Activated effector memory CD4-positive, alpha-beta T cell treated with anti-CD3 and anti-CD28 coated beads, Interleukin-2, amount 50 U/mL, for 16 hours (primary cell): Measurements from ENCODE around the gene RAP2A.

Source experiments
- DNase-seq: peaks from one replicate; pipeline ENCODE4 v3.0.0-alpha.2; 2020

The RAP2A gene

DNA sequence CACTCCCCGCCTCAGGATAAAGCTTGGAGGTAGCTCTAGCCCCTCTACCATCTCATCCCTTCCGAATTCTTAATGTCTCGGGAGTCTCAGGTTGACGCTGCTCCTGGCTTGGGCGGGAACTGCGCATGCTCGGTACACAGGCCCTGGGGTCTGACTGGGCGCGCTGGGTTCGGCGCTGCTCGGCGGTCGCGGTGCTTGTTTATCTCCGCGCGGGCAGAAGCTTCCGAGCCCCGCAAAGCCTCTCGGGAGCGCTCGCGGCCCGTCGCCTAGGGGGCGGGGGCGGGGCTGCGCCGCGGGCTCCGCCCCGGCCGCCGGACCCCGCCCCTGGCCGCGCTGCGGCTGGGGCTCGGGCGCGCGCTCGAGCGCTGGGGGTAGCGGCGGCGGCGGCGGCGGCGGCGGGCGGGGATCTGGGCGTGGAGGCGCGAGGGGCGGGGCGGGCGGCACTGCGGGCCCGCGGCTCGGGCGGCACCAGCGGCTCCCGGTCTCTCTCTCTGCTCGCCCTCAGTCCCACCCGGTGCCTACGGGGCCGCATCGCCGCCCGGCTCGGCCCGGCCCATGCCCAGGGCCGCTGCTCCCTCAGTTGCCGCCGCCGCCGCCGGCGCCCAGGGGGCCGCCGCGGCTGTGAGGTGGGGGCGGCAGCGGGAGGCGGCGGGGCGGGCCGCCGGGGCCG lies at the start of gene RAP2A:
TSS of gene RAP2A (plus strand) at position 443 of the 670 bp plus-strand sequence. CDS start 302 bp downstream, outside the sequence.
- peak; percentile 96 for DNase-seq

DNA sequence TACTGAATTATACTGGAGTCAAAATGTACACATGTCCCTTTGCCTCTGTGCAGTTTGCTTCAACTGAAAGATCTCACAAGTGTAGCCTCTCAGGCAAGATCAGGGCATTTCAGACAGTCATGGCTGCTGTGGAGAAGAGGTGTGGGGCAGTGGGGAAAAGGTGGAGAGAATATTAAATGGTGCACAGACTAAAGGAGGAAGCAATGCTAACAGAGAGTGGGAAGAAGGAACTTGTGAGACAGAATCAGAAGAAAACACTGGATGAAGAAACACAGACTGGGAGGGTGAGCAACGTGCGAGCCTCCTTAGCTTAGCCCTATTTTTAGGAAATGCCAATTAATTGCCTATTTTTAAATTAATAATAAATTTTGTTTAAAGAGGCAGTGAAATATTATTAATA lies 49.6 kb upstream of the RAP2A start:
- DNase-seq = no peak

DNA sequence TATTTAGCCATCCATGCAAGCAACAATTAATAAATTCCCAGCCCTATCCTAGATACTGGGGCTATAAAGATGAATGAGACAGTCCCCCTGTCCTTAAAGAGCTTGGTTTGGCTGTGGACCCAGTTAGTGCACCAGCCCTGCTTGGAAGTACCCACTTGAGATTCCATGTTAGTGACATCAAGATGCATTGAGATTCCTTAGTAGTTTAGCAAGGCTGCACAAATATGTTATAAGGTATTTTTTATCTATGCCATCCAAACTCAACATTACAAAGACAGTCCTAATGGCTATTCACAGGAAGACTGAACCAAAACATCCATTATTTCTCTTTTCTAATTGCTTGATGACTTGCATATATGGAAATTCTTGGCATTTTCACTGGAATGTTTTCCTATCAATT lies 48.8 kb upstream of the RAP2A start:
- no peak for DNase-seq

DNA sequence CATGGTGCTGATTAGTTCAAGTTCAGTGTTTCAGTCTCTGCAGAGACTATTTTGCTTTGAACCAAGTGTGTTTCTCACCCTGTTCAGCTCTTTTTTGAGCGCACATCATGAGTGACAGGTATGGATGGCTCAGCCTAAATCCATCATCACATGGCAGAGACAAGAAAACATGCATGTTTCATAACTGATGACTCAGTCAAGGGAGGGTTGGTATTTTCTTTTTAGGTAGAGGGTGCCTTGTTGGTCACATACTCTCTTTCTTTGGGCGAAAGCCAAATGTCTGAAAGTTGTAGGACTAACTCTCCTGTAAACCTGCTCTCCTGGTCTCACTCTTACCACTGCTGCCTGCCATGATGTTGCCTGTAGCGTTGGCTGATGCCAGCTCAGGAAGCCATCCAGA lies 48.1 kb upstream of the RAP2A start:
- no peak for DNase-seq

GRCh38 chr13:97386801-97387484 lies 47.0 kb upstream of the RAP2A start:
- DNase-seq = no peak

- no peak for DNase-seq
Measured at GRCh38 chr13:97387485-97387839, 46.5 kb upstream of the RAP2A start.

GRCh38 chr13:97387890-97388289 lies 46.1 kb upstream of the RAP2A start:
- DNase-seq = no peak

- DNase-seq = no peak
Measured at GRCh38 chr13:97388373-97388772, 45.6 kb upstream of the RAP2A start.

DNA sequence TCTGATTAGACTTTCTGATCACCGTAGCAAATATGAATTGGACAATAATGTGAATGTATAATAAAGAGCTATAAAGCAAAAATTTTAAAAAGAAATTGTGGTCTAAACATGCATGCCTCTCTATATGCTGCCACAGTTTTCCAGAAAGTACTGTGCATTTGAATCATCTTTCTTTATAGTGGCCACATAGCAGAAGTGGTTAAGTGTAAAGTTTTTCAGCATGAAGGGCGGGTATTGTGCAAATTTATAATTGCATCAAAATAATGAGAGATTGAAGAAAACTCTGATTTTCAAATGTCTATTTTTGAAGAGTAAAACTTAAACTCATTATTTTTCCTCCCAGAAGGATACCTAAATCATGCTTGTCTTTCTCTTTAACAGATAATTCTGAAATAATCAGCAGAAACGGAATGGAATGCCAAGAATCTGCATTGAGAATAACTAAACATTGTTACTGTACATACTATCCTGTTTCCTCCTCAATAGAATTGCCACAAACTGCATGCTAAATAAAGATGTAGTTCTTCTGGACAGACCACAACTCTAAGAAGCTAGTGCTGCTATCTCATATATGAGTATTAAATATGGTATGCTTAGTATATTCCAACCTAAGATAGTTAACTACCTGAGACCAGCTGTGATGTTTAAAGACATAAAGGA lies 42.9 kb upstream of the RAP2A start:
- DNase-seq = no peak

DNA sequence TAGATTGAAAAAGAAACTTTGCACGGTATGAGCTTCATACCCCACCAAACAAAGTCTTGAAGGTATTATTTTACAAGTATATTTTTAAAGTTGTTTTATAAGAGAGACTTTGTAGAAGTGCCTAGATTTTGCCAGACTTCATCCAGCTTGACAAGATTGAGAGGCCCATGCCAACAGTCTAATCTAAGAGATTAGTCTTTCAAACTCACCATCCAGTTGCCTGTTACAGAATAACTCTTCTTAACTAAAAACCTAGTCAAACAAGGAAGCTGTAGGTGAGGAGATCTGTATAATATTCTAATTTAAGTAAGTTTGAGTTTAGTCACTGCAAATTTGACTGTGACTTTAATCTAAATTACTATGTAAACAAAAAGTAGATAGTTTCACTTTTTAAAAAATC lies 41.9 kb upstream of the RAP2A start:
- no peak for DNase-seq

GRCh38 chr13:97394542-97394941 lies 39.4 kb upstream of the RAP2A start:
- no peak for DNase-seq

DNA sequence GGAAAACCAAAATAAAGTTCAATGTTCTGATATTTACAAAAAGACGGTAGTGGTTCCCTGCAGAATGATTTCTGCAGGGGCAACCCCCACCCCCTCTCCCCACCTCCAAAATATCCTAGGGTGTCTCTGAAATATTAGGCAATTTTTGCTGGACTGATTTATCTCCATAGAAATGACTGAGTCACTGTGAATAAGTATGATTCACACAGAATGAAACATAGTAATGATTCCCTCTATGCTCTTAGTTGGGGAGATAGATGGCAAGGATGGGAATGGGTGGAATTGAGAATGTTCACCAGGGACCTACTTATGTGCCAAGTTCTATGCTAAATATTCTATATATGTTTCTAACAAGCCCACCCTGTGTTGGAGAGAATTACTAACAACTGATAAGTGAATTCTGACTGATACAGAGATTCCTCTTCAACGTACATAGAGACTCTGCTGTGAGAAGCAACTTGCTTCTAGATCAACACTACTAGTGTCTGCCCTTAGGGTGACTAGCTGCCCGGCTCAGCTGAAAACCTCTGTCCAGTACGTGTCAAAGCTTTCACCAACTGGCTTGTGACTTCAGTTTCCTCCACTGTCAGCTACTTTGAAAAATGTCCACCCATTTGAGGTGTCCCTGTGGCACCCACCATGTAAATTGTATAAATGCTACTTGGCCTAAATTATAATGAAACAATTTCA lies 38.4 kb upstream of the RAP2A start:
- no peak for DNase-seq

- no peak for DNase-seq
Measured at GRCh38 chr13:97397267-97397666, 36.7 kb upstream of the RAP2A start.

DNA sequence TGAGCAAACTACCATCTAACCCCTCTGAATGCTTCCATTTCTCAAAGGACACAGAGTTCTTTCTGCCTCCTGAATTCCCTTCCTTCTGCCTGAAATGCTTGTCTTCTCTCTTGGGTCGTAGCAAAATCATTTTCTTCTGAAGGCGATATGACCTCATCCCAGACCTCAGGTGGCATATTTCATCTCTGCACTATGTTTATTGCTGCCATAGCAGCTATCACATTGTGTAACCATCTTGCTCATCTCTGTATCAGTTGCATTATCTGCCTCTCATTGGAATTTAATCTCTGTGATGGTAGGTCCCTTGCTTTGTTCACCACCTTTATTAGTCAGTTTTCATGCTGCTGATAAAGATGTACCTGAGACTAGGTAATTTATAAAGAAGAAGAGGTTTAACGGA lies 32.5 kb upstream of the RAP2A start:
- no peak for DNase-seq

DNA sequence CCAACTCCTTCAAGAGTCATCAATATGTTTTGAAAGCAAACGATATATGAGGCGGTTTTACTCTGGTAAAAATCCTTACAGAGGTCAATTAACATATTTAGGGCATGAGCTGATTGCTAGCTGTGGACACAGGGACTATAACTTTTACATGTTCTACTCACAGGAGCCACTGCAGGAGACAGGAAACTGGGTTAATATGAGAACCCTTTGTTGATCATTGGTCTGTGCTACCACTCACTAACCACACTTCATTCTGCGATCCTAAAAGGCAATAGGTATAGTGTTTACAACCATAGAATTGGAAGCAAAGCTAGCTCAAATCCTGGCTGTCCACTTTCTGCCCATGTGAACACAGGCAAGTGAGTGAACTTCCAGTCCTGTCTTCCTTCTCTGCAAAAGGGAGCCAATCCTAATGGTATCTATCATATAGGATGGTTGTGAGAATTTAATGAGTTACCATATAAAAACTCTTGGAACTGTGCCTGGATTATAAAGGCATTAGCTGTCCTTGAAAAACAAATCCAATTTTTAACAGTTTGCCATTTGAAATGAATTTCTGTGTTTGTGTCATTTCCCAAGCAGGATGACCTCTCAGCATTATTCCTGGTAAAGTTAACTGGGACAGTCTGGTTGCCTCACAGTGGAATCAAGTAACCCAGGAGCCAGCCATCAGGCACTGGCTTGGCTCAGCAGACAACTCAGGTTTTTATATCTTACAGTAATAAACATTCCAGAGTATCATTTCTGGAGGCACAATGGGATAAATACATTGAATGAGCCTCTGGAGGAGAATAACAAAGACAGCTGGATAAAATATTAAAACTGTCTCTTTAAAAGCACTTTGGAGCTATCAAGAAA lies 29.8 kb upstream of the RAP2A start:
- DNase-seq = no peak

- no peak for DNase-seq
Measured at GRCh38 chr13:97407540-97407939, 26.4 kb upstream of the RAP2A start.

- DNase-seq = no peak
Measured at GRCh38 chr13:97408938-97409337, 25.0 kb upstream of the RAP2A start.

- no peak for DNase-seq
Measured at GRCh38 chr13:97411984-97412383, 22.0 kb upstream of the RAP2A start.

DNA sequence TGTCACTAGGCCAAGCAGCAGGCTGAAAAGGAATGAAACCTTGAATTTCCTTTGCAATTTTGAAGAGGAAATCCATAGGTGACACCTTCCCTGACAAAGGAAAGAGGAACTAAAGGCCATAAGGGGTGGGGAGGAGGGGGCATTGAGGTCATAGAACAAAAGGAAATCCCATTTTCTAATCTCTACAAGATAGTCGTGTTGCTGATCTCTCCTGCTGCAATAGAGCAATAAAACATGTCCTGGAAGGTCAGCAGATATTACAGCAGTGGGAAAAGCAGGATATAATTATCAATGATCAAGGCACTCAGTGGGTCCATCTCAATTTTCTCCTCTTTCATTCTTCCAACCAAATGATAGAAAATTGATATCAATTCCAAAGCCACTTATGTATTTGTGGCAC lies 20.3 kb upstream of the RAP2A start:
- no peak for DNase-seq

DNA sequence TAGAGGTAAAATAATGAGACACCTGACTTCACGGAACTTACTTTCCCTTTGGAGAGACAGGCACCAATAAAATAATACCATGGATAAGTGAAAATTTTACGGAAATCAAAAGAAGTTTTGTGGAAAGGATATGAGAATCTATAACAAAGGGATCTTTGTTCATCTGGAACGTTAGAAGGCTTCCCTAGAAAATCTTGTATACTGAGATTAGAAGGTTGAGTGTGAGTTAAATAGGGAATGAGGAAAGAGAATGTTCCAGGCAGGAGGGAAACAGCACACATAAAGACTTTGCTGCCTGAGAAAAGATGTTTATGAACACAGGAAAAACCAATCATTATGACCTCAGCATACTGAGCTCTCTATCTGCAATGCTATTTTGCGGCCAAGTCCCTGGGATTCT lies 19.6 kb upstream of the RAP2A start:
- DNase-seq = no peak

- no peak for DNase-seq
Measured at GRCh38 chr13:97417698-97418097, 16.3 kb upstream of the RAP2A start.

GRCh38 chr13:97422118-97423054 lies 11.6 kb upstream of the RAP2A start:
- no peak for DNase-seq
